Measurements from ENCODE around the gene ETV1. TPM values are rescaled to one million over a fixed set of nuclear protein-coding genes. Genes with fewer than 3 reads are reported as not detected.

Gene ETV1
- total and polyA plus RNA-seq, 9 of the 15 experiments (the other 6 are each of a cell fraction or from before 2014, with no cell fraction given) = 7.2 to 27.4 (median 14.0) TPM

DNA sequence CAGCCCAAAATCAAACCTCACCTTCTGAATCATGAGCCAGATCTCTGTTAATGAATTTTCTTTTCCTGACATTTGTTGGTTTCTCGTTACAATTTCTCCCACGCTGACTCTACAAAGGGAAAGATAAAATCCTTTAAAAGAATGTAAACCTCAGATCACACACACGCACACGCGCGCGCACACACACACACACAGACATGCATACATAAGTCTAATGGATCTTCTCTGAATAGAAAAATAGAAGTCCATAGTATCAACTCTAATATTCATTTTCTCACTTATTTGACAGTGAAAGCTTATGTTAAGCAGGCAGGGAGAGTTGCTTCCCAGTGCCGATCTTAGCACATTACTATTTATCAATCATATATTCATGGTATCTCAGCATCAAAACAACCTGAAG is 1.4 kb downstream of the ETV1 start (continued):
- TF ChIP-seq ESRRA (IDR thresholded peaks at IDR 0.05; ENCODE audit: borderline replicate concordance, low read depth) (no peak), KDM2B (CRISPR knock-in tag; IDR thresholded peaks at IDR 0.05) (no peak), ZNF41 (CRISPR knock-in tag; conservative IDR thresholded peaks at IDR 0.05) (no peak), SMARCA4 (IDR thresholded peaks at IDR 0.05) (peak; percentile 47), ZNF764 (CRISPR knock-in tag; IDR thresholded peaks at IDR 0.05; ENCODE audit: low read depth) (no peak), RFX5 (IDR thresholded peaks at IDR 0.05; ENCODE audit: low read depth, low read length) (no peak), SOX6 (IDR thresholded peaks at IDR 0.05) (peak; percentile 82), LARP7 (IDR thresholded peaks at IDR 0.05) (0 out of 2 replicates have a peak, but pooled peaks have one; percentile 21), BDP1 (IDR thresholded peaks at IDR 0.05; ENCODE audit: insufficient read depth, insufficient read length) (no peak)
- TF ChIP-seq, protein P1, sequence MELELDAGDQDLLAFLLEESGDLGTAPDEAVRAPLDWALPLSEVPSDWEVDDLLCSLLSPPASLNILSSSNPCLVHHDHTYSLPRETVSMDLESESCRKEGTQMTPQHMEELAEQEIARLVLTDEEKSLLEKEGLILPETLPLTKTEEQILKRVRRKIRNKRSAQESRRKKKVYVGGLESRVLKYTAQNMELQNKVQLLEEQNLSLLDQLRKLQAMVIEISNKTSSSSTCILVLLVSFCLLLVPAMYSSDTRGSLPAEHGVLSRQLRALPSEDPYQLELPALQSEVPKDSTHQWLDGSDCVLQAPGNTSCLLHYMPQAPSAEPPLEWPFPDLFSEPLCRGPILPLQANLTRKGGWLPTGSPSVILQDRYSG (tag; conservative IDR thresholded peaks at IDR 0.05; ENCODE audit: low read depth) = no peak
- TF ChIP-seq, protein P2, sequence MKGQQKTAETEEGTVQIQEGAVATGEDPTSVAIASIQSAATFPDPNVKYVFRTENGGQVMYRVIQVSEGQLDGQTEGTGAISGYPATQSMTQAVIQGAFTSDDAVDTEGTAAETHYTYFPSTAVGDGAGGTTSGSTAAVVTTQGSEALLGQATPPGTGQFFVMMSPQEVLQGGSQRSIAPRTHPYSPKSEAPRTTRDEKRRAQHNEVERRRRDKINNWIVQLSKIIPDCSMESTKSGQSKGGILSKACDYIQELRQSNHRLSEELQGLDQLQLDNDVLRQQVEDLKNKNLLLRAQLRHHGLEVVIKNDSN (CRISPR knock-in tag; IDR thresholded peaks at IDR 0.05) = no peak
- TF ChIP-seq, protein P3, sequence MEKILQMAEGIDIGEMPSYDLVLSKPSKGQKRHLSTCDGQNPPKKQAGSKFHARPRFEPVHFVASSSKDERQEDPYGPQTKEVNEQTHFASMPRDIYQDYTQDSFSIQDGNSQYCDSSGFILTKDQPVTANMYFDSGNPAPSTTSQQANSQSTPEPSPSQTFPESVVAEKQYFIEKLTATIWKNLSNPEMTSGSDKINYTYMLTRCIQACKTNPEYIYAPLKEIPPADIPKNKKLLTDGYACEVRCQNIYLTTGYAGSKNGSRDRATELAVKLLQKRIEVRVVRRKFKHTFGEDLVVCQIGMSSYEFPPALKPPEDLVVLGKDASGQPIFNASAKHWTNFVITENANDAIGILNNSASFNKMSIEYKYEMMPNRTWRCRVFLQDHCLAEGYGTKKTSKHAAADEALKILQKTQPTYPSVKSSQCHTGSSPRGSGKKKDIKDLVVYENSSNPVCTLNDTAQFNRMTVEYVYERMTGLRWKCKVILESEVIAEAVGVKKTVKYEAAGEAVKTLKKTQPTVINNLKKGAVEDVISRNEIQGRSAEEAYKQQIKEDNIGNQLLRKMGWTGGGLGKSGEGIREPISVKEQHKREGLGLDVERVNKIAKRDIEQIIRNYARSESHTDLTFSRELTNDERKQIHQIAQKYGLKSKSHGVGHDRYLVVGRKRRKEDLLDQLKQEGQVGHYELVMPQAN (IDR thresholded peaks at IDR 0.05; ENCODE audit: borderline replicate concordance) = no peak
- TF ChIP-seq, protein P4, sequence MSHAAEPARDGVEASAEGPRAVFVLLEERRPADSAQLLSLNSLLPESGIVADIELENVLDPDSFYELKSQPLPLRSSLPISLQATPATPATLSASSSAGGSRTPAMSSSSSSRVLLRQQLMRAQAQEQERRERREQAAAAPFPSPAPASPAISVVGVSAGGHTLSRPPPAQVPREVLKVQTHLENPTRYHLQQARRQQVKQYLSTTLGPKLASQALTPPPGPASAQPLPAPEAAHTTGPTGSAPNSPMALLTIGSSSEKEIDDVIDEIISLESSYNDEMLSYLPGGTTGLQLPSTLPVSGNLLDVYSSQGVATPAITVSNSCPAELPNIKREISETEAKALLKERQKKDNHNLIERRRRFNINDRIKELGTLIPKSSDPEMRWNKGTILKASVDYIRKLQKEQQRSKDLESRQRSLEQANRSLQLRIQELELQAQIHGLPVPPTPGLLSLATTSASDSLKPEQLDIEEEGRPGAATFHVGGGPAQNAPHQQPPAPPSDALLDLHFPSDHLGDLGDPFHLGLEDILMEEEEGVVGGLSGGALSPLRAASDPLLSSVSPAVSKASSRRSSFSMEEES (CRISPR knock-in tag; IDR thresholded peaks at IDR 0.05) = no peak
- TF ChIP-seq, protein P5, sequence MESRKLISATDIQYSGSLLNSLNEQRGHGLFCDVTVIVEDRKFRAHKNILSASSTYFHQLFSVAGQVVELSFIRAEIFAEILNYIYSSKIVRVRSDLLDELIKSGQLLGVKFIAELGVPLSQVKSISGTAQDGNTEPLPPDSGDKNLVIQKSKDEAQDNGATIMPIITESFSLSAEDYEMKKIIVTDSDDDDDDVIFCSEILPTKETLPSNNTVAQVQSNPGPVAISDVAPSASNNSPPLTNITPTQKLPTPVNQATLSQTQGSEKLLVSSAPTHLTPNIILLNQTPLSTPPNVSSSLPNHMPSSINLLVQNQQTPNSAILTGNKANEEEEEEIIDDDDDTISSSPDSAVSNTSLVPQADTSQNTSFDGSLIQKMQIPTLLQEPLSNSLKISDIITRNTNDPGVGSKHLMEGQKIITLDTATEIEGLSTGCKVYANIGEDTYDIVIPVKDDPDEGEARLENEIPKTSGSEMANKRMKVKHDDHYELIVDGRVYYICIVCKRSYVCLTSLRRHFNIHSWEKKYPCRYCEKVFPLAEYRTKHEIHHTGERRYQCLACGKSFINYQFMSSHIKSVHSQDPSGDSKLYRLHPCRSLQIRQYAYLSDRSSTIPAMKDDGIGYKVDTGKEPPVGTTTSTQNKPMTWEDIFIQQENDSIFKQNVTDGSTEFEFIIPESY (CRISPR knock-in tag; IDR thresholded peaks at IDR 0.05) = 0 out of 2 replicates have a peak, but pooled peaks have one; percentile 5
